ENCODE results near the gene SLC7A1. TPM values are rescaled to one million over a fixed set of nuclear protein-coding genes. Genes with fewer than 3 reads are reported as not detected.

SLC7A1 gene
- total and polyA plus RNA-seq, 2 experiments from 2014 or later = 23.0 to 74.7 TPM

GRCh38 chr13:29471551-29471950, 123.9 kb downstream of the SLC7A1 start (continued):
- TF ChIP-seq CTCF (conservative IDR thresholded peaks at IDR 0.05; ENCODE audit: low read depth in 2 of 2) (no peak), NANOG (IDR thresholded peaks at IDR 0.05; ENCODE audit: borderline replicate concordance) (no peak), ZNF331 (CRISPR knock-in tag; IDR thresholded peaks at IDR 0.05; ENCODE audit: low read depth) (no peak), POLR2AphosphoS5 (IDR thresholded peaks at IDR 0.05; ENCODE audit: low read depth) (no peak), EZH2 (IDR thresholded peaks at IDR 0.05; ENCODE audit: low read depth, unreplicated experiment) (no peak), CREB1 (CRISPR knock-in tag; IDR thresholded peaks at IDR 0.05; ENCODE audit: low read depth) (no peak), ZNF114 (CRISPR knock-in tag; IDR thresholded peaks at IDR 0.05) (no peak), JUNB (IDR thresholded peaks at IDR 0.05; ENCODE audit: unreplicated experiment) (no peak)

DNA sequence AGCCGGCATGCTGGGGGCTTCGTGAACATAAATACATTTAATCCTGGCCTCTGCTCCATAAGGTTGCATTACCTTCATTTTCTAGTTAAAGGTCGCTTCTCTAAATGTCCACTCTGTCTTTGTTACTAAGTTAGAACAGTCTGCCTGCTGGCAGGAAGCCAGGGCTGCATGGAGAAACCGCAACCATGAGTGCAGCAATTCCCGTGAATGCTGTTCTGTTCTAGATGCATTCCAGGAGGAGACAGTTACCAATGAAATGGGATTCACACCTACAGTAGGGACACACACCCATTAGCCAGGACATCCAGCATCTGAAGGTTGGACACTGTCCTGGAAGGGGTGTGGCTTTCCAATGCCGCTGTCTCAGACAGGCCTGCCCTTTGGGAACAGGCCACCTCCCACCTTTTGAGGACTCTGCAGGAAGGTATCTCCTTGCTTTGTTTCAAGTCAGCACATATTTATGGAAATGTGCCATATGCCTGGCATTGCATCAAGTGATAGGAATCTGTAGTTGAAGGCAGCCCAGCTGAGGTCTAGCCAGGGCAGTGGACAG, 129.7 kb downstream of the SLC7A1 start:
- no peak overlapping the region for H3K4me3 ChIP-seq
- no peaks in the 10 kb centered on the region for H3K36me3 ChIP-seq (ENCODE audit: insufficient read depth)
- H3K4me2 ChIP-seq = no peak overlapping the region
- H3K27ac ChIP-seq (ENCODE audit: low read depth) = no peak overlapping the region
- Mint-ChIP-seq H3K27ac (no peak overlapping the region), H3K4me3 (no peak overlapping the region), H3K9me3 (no peaks in the 10 kb centered on the region; the same call in 2 of the 3 replicates), H3K4me1 (no peaks in the 10 kb centered on the region), H3K36me3 (ENCODE audit: low read depth) (no peaks in the 10 kb centered on the region), H3K27me3 (ENCODE audit: insufficient read depth, low read depth, poor library complexity) (peaks cover 5% of the 10 kb centered on the region)
- H3K4me1 ChIP-seq (ENCODE audit: insufficient read depth) = no peaks in the 10 kb centered on the region
- no peaks in the 10 kb centered on the region for H3K9me2 ChIP-seq (ENCODE audit: insufficient read depth)
- no peaks in the 10 kb centered on the region for H3F3A ChIP-seq (replicated peaks; ENCODE audit: low read depth)
- H3K79me2 ChIP-seq (replicated peaks; ENCODE audit: insufficient read depth) = no peaks in the 10 kb centered on the region
- H2AFZ ChIP-seq = 0 out of 2 replicates have a peak overlapping the region, but pooled peaks have one; percentile 38
- H4K20me1 ChIP-seq (replicated peaks; ENCODE audit: insufficient read depth) = no peaks in the 10 kb centered on the region
- ATAC-seq = no peak
- no peak for DNase-seq (ENCODE audit: low spot score)
- no peaks in the 10 kb centered on the region for H3K27me3 ChIP-seq (ENCODE audit: insufficient read depth)
- TF ChIP-seq EZH2phosphoT487 (IDR thresholded peaks at IDR 0.05; ENCODE audit: unreplicated experiment) (no peak), POLR2AphosphoS5 (IDR thresholded peaks at IDR 0.05; ENCODE audit: low read depth) (no peak), STAT1 (IDR thresholded peaks at IDR 0.05; ENCODE audit: unreplicated experiment) (no peak), CREB1 (CRISPR knock-in tag; IDR thresholded peaks at IDR 0.05; ENCODE audit: low read depth) (no peak), JUNB (IDR thresholded peaks at IDR 0.05; ENCODE audit: unreplicated experiment) (no peak), ZNF331 (CRISPR knock-in tag; IDR thresholded peaks at IDR 0.05; ENCODE audit: low read depth) (no peak), CTCF (conservative IDR thresholded peaks at IDR 0.05; ENCODE audit: low read depth in 2 of 2) (no peak)
- TF ChIP-seq, protein P1, sequence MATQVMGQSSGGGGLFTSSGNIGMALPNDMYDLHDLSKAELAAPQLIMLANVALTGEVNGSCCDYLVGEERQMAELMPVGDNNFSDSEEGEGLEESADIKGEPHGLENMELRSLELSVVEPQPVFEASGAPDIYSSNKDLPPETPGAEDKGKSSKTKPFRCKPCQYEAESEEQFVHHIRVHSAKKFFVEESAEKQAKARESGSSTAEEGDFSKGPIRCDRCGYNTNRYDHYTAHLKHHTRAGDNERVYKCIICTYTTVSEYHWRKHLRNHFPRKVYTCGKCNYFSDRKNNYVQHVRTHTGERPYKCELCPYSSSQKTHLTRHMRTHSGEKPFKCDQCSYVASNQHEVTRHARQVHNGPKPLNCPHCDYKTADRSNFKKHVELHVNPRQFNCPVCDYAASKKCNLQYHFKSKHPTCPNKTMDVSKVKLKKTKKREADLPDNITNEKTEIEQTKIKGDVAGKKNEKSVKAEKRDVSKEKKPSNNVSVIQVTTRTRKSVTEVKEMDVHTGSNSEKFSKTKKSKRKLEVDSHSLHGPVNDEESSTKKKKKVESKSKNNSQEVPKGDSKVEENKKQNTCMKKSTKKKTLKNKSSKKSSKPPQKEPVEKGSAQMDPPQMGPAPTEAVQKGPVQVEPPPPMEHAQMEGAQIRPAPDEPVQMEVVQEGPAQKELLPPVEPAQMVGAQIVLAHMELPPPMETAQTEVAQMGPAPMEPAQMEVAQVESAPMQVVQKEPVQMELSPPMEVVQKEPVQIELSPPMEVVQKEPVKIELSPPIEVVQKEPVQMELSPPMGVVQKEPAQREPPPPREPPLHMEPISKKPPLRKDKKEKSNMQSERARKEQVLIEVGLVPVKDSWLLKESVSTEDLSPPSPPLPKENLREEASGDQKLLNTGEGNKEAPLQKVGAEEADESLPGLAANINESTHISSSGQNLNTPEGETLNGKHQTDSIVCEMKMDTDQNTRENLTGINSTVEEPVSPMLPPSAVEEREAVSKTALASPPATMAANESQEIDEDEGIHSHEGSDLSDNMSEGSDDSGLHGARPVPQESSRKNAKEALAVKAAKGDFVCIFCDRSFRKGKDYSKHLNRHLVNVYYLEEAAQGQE (IDR thresholded peaks at IDR 0.05; ENCODE audit: unreplicated experiment) = no peak
- TF ChIP-seq, protein P2, sequence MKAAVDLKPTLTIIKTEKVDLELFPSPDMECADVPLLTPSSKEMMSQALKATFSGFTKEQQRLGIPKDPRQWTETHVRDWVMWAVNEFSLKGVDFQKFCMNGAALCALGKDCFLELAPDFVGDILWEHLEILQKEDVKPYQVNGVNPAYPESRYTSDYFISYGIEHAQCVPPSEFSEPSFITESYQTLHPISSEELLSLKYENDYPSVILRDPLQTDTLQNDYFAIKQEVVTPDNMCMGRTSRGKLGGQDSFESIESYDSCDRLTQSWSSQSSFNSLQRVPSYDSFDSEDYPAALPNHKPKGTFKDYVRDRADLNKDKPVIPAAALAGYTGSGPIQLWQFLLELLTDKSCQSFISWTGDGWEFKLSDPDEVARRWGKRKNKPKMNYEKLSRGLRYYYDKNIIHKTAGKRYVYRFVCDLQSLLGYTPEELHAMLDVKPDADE (IDR thresholded peaks at IDR 0.05) = no peak
